Mucosa of descending colon (tissue), 3 donors: Measurements from ENCODE around the gene FANCC. TPM values are rescaled to one million over a fixed set of nuclear protein-coding genes. Genes with fewer than 3 reads are reported as not detected.

Source experiments
- ATAC-seq: fragments of 200-7000 bp; cut with Tn5 transposase; one replicate; pipeline ENCODE4 v1.9.1; 2020; ENCODE audit warnings: mild to moderate bottlenecking, moderate library complexity
- DNase-seq, 3 donors: peaks; one replicate each; pipeline ENCODE4 v3.0.0-alpha.2; 2020
- H3K36me3 ChIP-seq: fragments of 200-600 bp; one replicate; pipeline ENCODE4 v1.8.0; 2021; ENCODE audit warnings: low read depth, mild to moderate bottlenecking
- H3K4me1 ChIP-seq: fragments of 200-600 bp; one replicate; pipeline ENCODE4 v1.8.0; 2021; ENCODE audit warnings: low read depth, mild to moderate bottlenecking
- H3K4me3 ChIP-seq: fragments of 200-600 bp; one replicate; pipeline ENCODE4 v1.8.0; 2021; ENCODE audit warnings: mild to moderate bottlenecking
- H3K9me3 ChIP-seq: fragments of 200-600 bp; one replicate; pipeline ENCODE4 v1.8.0; 2021; ENCODE audit warnings: mild to moderate bottlenecking
- CTCF ChIP-seq: fragments of 200-600 bp; IDR thresholded peaks from one replicate; pipeline ENCODE4 v1.8.0; 2022; ENCODE audit warnings: antibody characterized with exemption, mild to moderate bottlenecking
- intact Hi-C, 2 donors: fragments of 100-400 bp; cut with DNase I in 1 of 2; cut with micrococcal nuclease in 1 of 2; formaldehyde crosslinking; loops; one replicate each; pipeline versions ENCODE4 v1.11.0 to v1.11.1; 2022; cut with DNase I, micrococcal nuclease
- total RNA-seq, 3 donors: library from RNA; stranded (reverse); fragmentation: NEBNext Ultra II Directional in 2 of 3; extraction: Animal tissue kit (Norgen Biotek cat#: 25700) in 2 of 3; gene quantifications; one replicate each; pipeline versions ENCODE4 v1.2.1 to v1.2.4, GENCODE V29; 2021 to 2023
- donor health status: DM: no; HTN: no; CAD: no; lungs with moderate emphysema.
- donor health status: DM: no; HTN: no; CAD: no.
- donor health status: DM: no; HTN: yes; CAD: no.

FANCC gene
- total RNA-seq, 3 donors from 2014 or later, result 10.7 to 18.0 (median 14.2) TPM

GRCh38 chr9:95148208-95148520, 169.3 kb downstream of the FANCC start:
- ATAC-seq, result no peak
- no peak overlapping the region for H3K4me3 ChIP-seq
- TF ChIP-seq CTCF, result no peak
- no peak for DNase-seq
- H3K4me1 ChIP-seq, result no peaks in the 10 kb centered on the region
- no peaks in the 10 kb centered on the region for H3K9me3 ChIP-seq
- intact Hi-C loops, result no loop called here
- H3K36me3 ChIP-seq, result no peaks in the 10 kb centered on the region

DNA sequence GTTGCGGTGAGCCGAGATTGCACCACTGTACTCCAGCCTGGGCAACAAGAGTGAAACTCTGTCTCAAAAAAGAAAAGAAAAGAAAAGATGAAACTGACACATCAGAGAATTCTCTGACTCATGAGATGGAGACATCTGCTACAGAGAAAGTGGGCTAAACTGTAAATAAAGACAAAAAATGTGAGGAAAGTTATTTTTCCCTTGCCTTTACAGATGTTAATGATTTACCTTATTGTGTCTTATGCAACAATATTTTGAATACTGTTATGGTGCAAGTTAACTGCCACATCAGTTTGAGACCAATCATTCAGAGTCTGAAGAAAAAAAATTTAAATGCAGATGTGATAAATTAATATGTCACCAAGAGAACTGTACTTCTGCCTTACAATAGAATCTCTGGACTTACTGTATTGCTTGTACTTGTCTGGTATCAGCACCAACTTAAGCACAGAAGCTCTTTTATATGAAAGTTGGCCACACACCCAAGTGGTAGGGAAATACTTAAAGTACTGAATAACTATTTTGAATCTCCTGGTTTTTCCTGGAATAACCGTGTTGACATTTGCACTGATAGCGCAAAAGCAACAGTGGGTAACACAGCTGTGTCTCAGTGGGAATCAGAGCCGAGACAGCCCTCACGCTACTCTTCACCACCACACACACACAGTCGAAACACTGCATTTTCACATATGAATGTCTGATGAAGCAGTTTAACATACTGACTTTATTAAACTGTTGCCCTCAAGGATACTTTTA, 169.9 kb downstream of the FANCC start:
- no peak for DNase-seq
- intact Hi-C loops, result no loop called here
- ATAC-seq, result no peak
- H3K9me3 ChIP-seq, result no peaks in the 10 kb centered on the region
- no peaks in the 10 kb centered on the region for H3K36me3 ChIP-seq
- H3K4me1 ChIP-seq, result no peaks in the 10 kb centered on the region
- H3K4me3 ChIP-seq, result no peak overlapping the region
- no peak for TF ChIP-seq CTCF

DNA sequence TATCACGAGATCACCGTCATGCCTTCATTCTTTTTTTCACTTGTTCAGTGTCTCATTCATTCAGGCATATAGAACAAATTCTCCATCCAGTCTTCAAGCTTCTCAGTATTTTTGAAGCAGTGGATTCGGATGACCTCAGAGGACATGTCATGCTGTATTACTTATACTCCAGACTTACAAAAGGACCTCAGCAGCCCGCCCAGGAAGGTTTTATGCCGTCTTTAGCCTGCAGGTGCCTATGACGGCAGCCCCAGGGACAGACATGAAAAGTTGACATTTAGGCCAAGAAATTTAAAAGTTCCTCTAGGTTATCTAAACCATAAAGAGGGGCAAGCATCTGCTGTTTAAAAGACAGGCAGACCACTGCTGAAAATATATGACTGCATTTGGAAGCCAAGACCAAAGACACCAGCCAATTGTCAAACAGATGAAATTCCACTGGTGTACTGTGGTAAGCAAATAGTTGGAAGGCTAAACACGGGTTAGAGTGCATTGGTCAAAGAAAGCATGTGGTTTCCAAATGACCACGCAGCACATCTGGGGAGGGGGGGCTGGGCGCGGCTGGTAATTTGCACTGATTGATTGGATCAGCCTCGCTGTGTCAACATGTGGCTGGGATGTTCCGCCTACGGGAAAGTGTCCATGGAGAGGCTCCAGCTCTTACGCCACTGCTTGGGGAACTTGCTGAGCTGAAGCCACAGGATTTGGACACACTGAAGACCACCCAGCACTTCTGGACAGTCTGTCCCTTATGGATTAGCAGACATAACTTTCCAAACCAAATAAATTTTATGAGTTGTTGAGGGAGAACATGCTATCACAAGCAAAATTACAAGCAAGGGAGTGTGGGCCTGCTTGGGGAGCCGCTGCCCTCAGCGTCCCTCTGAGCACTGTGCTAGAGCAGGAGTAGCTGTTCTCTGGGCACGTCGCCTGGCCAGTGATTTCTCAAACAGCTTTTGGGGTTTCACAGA, 173.6 kb downstream of the FANCC start:
- Histone ChIP-seq H3K9me3 (no peaks in the 10 kb centered on the region), H3K4me1 (no peaks in the 10 kb centered on the region), H3K4me3 (no peak overlapping the region), H3K36me3 (no peaks in the 10 kb centered on the region)
- peak; percentile 69 to 79 (median 73) for DNase-seq
- intact Hi-C loops, result no loop called here
- no peak for TF ChIP-seq CTCF
- peak; percentile 81 for ATAC-seq

GRCh38 chr9:95142728-95143127, 174.8 kb downstream of the FANCC start:
- TF ChIP-seq CTCF, result no peak
- H3K9me3 ChIP-seq, result no peaks in the 10 kb centered on the region
- H3K4me1 ChIP-seq, result no peaks in the 10 kb centered on the region
- DNase-seq (no peak), ATAC-seq (no peak)
- no peak overlapping the region for H3K4me3 ChIP-seq
- intact Hi-C loops, result no loop called here
- H3K36me3 ChIP-seq, result no peaks in the 10 kb centered on the region

- Histone ChIP-seq H3K9me3 (no peaks in the 10 kb centered on the region), H3K4me3 (no peak overlapping the region), H3K36me3 (no peaks in the 10 kb centered on the region), H3K4me1 (no peaks in the 10 kb centered on the region)
- intact Hi-C loops, result no loop called here
- no peak for ATAC-seq
- no peak for DNase-seq
- no peak for TF ChIP-seq CTCF
These were observed 175.2 kb downstream of the FANCC start for GRCh38 chr9:95142315-95142714.
